Stimulated activated naive CD8-positive, alpha-beta T cell treated with anti-CD3 and anti-CD28 coated beads, Interleukin-15, Interleukin-2, amounts not matched to agents 100 U/mL and 50 U/mL, for 24 hours (primary cell): ENCODE measurements around the gene RAB10.
"Not testable (repeated sequence)": the region's sequence is repeated elsewhere in the genome, so short reads cannot be mapped to it uniquely, and the experiment has no call there.

Experiments
- ATAC-seq: fragments of 150-1000 bp; cut with Tn5 transposase; one replicate; pipeline ENCODE4 v1.10.0; 2021
- DNase-seq: peaks from one replicate; pipeline ENCODE4 v3.0.0; 2021

Gene RAB10

DNA sequence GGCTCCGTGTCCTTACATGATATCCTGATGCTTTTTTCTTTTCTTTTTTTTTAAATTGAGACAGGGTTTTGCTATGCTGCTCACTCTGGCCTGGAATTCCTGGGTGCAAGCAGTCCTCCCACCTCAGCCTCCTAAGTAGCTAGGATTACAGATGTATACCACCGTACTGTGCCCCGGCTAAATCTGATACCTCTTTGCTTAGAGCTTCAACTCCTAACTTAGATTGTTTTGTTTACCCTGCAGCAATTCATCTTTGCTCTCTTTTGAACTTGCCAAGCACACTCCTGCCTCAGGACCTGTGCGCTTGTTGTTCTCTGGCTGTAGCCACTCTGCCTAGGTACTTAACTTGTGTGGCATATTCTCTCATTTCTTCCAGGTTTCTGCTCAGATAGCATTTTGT lies 24.5 kb downstream of the RAB10 start:
- ATAC-seq: no peak
- no peak for DNase-seq

DNA sequence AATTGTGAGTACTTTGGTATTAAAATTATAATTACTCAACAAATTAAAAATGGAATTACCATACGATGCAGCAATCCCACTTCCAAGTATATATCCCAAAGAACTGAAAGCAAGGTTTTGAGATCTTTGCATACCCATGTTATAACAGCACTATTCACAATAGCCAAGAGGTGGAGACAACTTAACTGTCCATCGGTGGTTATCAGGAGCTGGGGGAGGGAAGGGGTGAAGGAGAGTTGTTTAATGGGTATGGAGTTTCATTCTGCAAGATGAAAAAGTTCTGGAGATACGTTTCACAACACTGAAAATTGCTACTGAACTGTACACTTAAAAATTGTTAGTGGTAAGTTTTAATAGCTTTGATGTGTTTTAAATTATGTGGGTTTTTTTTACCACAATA lies 25.7 kb downstream of the RAB10 start:
- no peak for ATAC-seq
- no peak for DNase-seq

- ATAC-seq (peak; percentile 23), DNase-seq (no peak)
These were observed 27.7 kb downstream of the RAB10 start for GRCh38 chr2:26061539-26061938.

- no peak for DNase-seq
- ATAC-seq: no peak
These were observed 31.0 kb downstream of the RAB10 start for GRCh38 chr2:26064846-26065245.

DNA sequence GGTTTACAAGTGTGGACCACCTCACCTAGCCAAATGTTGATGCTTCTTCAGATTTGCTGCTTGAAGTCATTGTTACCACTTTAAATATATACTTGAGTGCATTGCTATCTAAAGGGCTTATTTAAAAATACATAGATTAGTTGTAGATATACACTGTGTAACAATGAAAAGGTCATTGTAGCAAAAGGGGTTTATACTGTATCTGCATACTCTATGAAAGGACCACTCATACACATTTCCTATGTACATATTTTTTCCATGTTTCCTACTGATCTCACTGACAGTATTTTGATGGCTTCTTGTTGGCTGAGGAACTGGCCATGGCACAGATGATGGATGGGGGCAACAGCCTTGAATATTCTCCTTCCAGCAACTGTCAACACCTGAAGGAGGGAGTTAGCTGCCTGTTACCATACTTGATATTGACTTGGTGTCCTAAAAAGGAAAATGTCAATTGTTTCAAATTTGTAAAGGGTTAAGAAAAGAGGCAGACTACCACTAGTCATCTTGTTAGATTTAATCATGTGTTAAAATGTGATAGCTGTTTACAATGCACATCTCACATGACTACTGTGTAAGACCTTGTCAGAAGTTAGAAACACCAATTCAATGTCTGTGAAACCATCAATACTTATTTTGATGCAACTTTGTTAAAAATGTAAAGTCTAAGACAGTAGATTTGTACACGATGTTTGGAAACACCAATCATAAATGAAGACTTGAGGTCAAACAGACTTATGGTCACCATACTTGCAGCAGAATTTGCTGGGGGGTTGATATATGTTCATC lies 33.5 kb downstream of the RAB10 start:
- ATAC-seq: peak; percentile 66
- DNase-seq: no peak

DNA sequence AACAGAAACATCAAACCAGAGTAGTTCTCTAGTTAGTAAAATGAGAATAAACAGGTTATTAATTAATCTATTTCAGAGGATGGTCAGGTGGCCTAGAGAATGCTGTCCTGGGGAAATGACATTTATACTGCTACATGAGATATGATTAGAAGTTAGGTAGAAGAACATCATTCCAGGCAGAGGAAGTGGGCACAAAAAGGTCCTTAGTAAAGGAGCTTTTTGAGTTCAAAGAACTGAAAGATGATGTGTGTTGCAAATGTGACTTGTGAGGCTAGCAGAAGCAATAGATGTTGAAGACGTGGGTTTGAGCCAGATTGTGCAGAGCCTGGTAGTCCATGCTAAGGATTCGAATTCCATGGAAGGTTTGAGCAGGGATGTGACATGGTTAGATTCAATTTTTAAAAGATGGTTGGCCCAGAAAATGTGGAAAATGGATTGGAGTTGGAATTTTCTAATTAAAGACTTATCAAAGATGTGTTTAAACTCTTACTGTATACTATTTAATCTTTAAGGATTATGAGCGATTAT lies 34.2 kb downstream of the RAB10 start:
- DNase-seq (no peak), ATAC-seq (no peak)

GRCh38 chr2:26068602-26069298 lies 34.9 kb downstream of the RAB10 start:
- DNase-seq (peak; percentile 31), ATAC-seq (peak; percentile 88)

- no peak for DNase-seq
- ATAC-seq: no peak
These were observed 36.8 kb downstream of the RAB10 start for GRCh38 chr2:26070730-26071129.

DNA sequence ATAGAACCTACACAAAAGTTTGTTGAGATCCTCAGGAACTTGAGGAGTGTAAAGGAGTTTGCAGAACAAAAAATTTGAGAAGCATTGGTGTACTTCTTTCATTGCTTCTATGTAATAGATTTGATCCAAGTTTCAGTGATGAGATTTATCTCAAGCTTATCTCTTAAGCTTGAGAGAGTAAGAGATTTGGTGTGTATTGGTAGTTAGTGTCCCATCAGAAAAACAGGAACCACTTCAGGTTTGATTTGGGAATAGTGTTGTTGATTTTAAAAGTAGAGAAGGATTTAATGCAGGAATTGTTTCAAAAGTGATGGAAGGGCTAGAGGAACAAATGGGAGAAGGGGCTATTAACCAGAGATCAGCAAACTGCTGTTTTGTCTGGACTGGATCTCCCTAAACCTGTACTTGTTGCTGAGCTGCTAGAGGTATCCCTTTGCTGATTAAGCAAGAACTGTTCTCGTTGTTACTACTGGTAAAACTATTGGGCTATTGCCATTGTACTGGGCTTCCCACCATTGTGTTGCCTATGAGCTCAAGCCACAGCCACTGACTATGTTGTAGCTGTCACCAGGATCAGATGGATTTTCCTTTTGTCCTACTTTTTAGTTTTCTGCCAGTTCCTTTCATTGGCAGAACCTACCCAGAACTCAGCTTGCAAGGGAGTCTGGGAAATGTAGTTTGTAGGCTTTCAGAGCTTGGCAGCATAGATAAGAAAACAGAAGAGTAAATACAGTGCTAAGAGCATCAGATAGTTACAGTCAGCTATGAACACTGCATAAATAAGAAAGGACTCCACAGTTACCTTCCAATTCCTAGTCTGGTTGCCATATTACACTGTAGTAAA lies 39.3 kb downstream of the RAB10 start:
- no peak for DNase-seq
- no peak for ATAC-seq

DNA sequence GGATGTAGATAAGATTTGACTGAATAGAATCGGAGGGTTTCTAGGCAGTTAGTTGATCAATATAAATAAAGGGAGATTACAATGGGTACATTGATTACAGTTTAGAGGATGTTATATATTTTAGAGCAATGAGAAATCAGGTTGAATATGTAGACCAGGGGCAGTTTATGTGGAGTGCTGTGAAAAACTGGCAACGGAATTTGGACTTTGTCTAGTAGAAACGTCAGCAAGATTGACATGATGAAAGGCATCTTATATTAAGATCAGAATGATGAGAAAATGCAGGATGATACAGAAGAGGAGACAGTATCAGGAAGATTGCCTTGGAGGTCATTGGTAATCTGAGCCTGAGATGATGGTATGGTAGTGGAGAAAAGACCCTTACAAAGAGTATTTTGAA lies 39.9 kb downstream of the RAB10 start:
- ATAC-seq (no peak), DNase-seq (no peak)

DNA sequence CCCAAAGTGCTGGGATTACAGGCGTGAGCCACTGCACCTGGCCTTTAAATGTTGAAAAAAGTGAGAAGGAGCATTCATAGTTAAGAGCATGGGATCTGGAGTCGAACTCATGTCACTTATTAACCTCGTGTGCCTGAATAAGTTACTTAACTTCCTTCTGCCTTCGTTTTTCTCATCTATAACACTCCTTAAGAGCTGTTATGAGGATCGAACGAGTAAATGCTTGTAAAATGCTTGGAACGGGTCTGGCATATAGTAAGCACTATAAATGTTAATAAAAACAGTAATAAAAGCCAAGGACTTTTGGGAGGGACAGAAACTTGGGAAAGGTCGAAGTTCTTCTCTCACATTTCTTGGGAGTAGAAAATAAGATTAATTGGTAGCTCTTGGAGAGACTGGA lies 40.8 kb downstream of the RAB10 start:
- no peak for ATAC-seq
- DNase-seq: no peak

GRCh38 chr2:26075173-26075572 lies 41.3 kb downstream of the RAB10 start:
- ATAC-seq (no peak), DNase-seq (no peak)

- no peak for DNase-seq
- no peak for ATAC-seq
These were observed 42.2 kb downstream of the RAB10 start for GRCh38 chr2:26076001-26076587.

GRCh38 chr2:26077291-26077690 lies 43.4 kb downstream of the RAB10 start:
- no peak for ATAC-seq
- no peak for DNase-seq

DNA sequence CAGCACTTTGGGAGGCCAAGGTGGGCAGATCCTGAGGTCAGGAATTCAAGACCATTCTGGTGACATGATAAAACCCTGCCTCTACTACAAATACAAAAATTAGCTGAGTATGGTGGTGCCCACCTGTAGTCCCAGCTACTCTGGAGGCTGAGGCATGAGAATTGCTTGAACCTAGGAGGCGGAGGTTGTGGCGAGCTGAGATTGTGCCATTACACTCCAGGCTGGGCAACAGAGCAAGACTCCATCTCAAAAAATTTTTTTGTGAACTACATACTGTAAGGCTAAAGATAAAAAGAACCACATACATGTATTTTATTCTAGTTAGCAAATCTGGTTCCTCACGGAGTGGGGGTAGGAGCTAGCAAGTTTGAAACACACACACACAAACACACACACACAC lies 45.1 kb downstream of the RAB10 start:
- DNase-seq (no peak), ATAC-seq (no peak)

GRCh38 chr2:26080356-26080755 lies 46.5 kb downstream of the RAB10 start:
- no peak for ATAC-seq
- no peak for DNase-seq

GRCh38 chr2:26080925-26081324 lies 47.0 kb downstream of the RAB10 start:
- not testable (repeated sequence) for ATAC-seq, DNase-seq

GRCh38 chr2:26081556-26081955 lies 47.7 kb downstream of the RAB10 start:
- no peak for ATAC-seq
- no peak for DNase-seq

DNA sequence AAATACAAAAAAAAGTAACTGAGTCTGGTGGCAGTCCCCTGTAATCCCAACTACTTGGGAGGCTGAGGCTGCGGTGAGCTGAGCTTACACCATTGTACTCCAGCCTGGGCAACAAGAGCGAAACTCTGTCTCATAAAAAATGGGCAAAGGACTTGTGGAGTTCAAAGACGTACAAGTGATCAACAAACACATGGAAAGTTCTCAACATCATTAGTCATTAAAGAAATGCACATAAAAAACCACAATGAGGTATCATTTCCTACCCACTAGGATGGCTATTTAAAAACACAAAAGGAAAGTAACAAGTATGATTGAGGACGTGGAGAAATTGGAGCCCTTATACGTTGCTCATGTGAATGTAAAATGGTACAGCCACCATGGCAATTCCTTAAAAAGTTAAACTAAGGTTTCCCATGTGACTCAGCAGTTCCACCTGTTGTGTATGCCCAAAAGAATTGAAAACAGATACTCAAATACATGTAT lies 52.3 kb downstream of the RAB10 start:
- ATAC-seq (peak; percentile 95), DNase-seq (peak; percentile 11)

DNA sequence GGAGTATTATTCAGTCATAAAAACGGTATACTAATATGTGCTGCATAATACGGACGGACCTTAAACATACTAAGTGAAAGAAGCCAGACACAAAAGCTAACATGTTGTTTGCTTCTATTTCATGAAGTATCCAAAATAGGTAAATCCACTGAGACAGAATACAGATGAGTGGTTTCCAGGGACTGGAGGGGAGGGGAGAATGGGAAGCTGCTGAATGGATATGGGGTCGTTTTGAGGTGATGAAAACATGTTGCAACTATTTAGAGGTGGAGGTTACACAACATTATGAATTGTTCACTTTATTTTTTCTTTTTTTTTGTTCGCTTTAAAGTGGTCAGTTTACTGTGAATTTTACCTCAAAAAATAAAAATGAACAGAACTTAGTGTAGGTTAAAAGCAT lies 52.9 kb downstream of the RAB10 start:
- DNase-seq: no peak
- ATAC-seq: no peak

GRCh38 chr2:26088038-26088643 lies 54.3 kb downstream of the RAB10 start:
- no peak for ATAC-seq
- DNase-seq: no peak

DNA sequence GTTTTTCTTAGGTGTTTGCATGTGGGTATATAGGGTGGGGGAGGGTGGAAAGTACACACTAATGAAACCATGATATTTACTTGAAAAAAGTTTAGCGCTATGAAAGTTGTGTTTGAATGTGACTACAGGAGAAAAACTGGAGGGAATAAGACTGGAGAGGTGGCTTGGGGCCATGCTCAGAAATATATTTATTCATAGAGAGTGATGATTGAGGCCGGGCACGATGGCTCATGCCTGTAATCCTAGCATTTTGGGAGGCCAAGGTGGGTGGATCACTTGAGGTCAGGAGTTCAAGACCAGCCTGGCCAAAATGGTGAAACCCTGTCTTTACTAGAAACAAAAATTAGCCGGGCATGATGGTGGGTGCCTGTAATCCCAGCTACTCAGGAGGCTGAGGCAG lies 55.0 kb downstream of the RAB10 start:
- DNase-seq, ATAC-seq: not testable (repeated sequence)
